ENCODE measurements around the gene TMEM52B.

Gene TMEM52B

DNA sequence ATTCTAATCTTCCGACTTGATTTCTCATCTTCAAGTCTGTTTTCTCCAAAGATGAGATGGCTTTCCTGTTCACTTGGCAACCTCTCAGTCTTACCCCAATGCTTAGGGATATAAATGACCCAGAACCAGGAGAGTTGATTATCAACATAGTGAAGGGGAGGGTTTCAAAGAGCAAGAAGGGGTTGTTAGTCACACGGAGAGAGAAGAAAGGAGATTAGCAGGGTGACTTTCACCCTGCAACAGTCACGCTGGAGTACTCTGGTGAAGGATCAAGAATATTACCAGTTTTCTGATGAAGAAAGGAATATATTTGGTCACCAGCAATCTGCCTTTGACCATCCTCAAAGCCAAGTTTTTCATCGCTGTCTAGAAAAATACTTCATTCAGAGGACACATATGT, at the start of gene TMEM52B:
Gene TMEM52B, plus strand, starts transcription at position 212 of the 400 bp plus-strand sequence. CDS start 543 bp downstream, outside the sequence.
- DNase-seq = no peak

DNA sequence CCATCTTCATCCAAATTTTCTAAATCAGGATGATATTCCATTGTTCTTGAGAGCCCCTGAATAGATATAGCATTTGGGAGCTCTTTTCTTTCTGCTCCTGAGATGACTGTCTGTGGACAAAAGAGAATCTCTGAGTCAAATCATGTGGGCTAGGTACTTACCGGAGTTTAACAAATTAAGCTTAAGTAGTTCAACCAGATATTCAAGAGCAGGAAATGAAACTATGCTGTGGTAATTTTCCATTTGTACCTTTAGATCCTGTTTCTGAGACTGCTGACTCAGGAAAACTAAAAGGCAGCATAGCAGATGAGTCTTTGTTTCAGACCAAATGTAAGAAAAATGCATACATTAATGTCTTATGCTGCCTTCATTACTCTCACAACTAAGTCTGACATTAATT, 48.8 kb upstream of the TMEM52B start, which contains the start of gene CLEC7A:
Gene CLEC7A, minus strand, starts transcription at position 158 of the 400 bp plus-strand sequence. Its CDS starts 117 bp downstream, at position 41.
- DNase-seq = peak; percentile 1

DNA sequence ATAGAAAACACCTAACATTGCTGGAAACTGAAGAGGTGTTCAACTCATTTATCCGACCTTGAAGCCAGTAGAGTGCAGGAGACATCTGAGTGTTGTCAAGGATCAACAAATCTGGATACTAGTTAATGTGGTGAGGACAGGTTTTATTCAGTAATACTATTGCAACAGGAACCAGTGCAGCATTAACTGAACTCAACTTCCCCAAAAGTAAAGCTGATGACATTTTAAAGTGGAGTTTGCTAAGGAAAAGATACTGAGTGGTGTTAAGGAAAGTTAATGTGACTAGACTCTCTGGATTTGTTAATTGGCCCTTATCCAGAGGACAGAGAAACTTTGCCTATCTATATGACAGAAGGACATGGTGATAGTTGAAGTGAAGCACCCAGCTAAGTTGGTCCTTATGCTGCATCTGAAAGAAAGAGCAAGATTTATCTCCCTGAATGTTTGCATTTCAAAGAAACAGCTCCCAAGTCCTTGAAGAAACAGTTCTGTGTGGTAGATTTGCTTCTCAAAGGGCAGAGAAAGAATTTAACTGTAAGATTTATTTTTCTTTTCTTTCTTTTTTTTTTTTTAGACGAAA, 47.6 kb upstream of the TMEM52B start:
- DNase-seq = no peak

DNA sequence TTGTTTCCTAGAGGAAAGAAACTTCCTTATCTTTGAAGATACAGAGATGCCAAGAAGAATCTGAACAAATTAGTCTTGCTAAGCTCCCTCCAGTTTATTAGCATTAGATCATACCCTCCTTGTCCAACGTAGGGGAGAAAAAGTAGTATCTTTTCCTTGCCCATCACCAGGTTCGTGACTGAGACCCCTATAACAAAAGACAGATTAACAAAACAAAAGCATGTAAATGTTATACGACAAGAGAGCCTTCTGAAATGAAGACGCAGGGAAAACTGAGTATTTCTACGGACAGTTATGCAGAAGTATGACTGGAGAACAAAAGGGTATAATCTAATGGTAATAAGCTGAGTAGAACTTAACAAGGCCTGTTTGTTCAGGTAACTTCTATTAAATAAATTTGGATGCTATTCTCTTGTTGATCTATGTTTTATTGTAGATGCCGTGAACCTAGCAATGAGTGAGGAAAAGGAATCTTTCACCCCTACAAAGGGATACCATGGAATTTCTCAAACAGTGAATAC, 45.9 kb upstream of the TMEM52B start:
- no peak for DNase-seq

DNA sequence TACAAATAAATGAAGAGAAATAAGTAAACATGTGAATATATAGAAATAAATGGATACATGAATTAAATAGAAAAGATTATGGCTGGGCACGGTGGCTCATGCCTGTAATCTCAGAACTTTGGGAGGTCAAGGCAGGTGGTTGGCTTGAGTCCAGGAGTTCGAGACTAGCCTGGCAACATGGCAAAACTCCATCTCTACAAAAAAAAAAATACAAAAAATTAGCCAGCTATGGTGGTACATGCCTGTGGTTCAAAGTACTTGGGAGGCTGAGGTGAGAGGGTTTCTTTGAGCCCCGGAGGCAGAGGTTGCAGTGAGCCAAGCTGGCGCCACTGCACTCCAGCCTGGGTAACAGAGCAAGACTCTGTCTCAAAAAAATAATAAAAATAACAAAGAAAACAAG, 43.7 kb upstream of the TMEM52B start:
- no peak for DNase-seq

DNA sequence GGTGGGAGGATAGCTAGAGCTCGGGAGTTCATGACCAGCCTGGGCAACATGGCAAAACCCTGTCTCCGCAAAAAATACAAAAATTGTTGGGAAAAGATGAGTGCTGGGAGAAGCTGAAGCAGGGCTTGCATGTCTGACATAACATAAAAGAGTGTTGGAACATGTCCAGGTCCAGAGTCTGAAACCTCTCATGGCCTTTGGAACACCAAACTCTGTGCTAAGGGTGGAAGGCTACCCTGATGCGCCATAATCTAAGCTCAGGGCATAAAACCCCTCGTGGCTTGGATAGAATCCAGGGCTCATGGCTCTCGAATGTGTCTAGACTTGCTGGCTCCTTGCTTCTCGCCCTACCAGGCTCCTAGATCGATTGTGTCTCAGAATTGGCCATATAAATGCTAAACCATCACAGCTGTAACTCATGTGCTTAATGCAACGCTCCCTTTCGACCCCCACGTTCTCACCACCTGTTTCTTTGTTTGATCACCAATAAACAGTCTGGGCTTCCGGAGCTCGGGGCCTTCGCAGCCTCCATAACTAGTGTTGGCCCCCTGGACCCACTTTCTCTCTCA, 42.1 kb upstream of the TMEM52B start:
- DNase-seq = peak; percentile 6

DNA sequence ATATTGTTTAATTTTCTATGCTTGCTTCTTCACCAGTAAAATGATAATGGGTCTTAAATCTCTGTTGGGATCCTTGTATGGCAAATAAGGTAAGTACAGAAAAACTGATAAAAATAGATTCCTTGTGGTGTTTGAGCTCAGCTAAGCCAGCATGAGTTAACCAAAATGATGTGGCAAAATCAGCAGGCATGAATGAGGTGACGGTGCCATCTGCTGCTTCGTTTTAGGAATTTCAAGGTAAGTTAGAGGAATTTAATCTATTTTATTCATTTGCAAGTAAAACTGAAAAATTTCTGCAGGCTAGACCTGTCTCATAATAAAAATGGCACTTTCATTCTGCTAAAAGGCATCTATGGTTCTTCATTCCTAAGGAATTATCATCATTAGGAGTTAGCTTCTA, 38.8 kb upstream of the TMEM52B start:
- peak; percentile 8 for DNase-seq

DNA sequence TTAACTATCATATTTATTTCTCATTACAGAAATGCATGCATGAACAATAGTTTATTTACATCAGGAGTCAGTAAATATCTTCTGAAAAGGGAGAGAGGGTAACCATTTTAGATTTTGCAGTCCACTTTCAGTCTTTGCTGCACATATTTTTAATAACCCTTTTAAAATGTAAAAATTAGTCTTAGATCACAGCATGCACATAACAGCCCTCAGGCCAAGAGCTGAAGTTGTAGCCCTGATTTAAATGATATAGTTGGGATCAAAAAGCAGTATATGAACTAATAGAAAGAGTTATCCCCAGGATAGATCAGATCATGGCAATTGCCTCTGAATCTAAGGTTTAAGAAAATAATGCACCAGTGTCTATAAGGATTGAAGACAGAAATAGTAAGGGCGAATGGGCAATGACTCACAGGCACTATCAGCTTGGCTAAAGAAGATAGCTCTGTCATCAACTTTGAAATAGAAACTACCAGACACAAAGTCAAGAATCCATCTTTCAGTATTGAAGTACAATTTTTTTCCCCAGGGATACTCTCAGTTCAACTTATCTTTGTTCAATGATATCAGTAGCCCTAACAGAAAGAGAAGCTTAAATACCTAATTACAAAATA, 35.7 kb upstream of the TMEM52B start:
- DNase-seq = no peak

DNA sequence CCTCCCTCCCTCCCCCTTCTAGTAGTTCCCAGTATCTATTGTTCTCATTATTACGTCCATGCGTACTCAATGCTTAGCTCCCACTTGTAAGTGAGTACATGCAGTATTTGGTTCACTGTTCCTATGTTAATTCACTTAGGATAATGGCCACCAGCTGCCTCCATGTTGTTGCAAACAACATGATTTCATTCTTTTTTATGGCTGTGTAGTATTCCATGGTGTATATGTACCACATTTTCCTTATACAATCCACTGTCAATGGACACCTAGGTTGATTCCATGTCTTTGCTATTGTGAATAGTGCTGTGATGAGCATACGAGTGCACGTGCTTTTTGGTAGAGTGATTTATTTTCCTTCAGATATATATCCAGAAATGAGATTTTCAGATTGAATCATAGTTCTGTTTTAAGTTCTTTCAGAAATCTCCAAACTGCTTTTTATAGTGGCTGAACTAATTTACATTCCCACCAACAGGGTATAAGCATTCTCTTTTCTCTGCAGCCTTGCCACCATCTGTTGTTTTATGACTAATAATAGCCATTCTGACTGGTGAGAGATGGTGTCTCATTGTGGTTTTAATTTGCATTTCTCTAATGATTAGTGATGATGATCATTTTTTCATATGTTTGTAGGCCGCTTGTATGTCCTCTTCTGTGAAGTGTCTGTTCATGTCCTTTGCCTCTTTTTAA, 31.0 kb upstream of the TMEM52B start:
- DNase-seq = no peak

DNA sequence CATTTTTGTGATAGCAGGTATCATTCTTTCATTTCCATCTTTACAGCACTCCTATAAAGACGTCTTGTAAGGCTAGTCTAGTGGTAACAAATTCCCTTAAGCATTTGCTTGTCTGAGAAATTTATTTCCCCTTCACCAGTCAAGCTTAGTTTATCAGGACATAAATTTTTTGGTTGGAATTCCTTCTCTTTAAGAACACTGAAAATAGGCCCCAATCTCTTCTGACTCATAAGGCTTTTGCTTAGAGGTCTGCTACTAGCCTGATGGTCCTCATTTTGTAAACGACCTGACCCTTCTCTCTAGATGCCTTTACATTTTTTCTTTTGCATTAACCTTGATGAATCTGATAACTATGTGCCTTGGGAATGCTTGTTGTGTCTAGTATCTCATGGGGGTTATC, 27.2 kb upstream of the TMEM52B start:
- DNase-seq = no peak

DNA sequence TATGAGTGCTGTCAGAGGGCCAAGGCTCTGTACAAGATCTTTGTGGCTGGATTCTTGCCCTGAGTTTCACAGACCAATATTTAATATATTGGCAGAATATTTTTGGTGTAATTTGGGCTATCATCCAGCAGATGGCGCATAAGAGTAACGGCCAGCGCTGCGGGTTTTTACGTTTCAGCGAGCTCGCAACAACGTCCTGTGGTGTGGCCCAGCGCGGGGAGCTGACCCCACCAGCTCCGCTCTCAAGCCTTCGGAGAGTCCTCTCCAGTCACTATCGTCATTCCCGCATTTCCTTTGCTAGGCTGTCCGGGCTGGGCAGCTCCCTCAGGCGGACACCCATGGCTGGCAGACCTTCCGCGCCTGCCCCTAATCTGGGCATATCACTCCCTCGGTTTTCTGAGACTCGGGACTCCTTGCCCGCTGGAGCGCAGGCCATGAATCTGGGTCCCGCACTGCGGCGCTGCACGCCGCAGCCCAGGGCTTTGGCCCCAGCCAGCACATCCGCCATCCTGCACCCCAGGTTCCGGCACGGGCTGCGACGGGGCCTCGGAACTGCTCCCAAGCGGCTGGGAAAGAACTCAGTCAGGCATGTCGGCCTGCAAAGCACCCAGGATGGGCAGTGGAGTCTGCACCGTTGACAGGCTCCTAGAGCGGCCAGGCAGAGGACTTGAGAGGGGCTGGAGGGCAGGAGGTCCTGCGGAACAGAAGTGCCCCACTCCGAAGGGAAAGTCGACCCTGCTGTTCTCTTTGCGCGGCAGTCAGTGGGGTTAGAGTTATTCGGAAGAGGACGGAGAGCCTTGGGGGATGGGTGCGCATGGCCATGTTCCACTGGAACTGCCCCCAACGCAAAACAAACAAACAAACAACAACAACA, 25.3 kb upstream of the TMEM52B start:
- DNase-seq = peak; percentile 30

DNA sequence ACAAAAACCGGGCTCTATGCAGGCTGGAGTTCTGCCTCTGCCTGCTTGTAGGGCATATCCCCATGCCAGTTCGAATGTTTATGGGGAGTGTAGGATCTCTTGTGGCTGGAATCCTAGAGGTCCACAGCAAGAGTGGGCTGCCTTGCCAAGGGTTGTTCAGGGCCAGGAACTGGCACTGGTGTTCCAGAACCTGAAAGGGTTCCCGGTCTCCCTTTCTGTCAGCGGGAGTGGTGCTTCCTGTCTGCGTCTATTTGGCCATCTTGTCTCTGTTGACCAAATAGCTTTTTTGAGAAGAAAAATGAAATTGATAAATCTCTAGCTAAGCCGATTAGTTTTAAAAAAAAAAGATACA, 24.7 kb upstream of the TMEM52B start:
- no peak for DNase-seq

DNA sequence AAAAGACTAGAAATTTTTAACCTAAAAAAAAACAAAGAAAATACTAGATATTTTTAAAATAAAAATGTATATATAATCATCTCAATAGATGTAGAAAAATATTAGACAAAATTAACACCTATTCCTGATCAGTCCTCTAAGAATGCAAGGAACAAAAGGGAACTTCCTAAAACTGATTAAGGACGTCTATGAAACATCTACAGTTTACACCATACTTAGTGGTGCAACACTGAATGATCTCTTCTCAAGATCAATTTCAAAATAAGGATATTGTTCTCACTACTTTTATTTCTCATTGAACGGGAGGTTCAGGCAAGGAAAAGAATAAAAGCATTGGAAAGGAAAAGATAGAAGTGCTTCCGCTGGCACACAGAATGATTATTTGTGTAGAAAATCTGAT, 22.9 kb upstream of the TMEM52B start:
- DNase-seq = no peak

DNA sequence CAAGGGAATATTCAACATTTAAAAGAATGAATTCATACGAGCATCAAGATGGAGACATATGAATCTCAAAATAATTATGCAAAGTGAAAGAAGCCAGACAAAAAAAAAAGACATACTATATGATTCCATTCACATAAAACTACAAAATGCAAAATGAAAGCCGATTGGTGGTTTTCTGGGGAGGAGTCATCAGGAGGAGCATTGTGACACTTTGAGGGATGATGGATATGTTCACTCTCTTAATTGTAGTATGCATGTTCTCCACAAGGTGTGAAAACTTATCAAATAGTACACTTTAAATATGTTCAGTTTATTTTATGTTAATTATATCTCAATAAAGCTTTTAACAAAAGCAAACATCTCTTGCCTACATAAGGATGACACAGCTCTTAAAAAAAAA, 20.4 kb upstream of the TMEM52B start:
- DNase-seq = no peak

DNA sequence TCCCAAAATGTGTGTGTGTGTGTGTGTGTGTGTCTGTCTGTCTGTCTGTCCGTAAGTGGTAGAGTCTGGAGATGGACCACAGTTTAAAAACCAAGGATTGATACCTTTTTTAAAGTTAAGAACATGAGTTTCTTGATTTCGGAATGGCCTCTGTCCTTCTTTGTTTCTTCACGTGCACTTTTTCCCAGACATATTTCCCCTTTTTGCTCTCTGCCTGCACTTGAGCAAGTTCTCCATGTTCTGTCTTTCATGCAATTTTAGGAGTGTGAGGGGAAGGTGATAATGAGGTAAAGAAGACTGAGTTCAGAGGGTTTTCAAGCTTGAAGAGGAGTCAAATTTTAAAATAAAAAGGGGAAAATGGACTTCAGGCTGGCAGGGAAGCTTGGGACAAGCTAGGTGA, 19.6 kb upstream of the TMEM52B start:
- DNase-seq = no peak

DNA sequence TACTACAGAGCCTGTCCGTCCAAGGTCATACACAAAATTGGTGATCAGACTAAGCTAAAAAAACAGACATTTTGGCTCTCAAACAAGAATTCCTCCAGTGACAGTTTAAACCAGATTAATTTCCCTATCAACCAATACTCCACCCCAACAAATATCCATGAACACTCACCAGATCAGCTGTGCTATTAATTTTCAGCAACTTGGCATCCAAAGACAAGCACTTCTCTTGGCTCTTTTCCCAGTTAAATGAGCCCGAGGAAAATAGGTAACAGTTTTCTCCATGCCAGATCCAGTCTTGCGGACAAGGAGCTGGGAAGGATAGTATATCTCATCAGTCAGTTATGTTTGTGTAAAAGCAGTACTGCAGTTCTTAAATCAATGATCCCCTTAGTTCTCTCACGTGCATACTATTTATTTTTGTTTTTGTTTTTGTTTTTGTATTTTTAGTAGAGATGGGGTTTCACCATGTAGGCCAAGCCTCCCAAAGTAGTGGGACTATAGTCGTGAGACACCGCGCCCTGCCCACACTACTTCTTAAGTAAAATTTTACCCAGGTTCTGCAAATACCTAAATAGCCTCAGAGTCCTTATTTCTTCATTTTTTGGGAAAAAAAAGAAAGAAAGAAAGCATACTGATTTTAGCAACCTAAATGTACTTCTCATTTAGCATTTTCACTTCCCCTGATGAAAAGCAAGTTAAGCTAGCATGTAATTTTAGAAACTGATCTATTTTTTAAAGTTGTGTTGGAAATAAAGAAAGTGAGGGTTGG, 18.0 kb upstream of the TMEM52B start:
- no peak for DNase-seq

DNA sequence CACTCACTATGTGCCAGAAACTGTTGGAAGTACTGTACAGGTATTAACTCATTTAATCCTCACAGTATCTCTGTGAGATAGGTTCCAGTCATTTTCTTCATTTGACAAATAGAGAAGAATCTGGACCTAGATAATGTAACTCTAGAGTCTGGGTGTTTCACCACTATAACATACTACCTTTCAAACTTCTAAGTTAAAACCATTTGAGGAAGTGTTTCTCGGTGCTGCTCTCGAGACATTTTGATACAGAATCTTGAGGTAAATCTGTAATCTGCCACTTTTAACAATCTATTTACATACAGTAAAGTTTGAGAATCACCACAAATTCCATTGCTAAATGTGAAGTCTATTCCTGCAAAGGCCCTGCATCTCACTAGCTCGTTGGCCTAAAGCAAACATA, 15.7 kb upstream of the TMEM52B start:
- DNase-seq = no peak

DNA sequence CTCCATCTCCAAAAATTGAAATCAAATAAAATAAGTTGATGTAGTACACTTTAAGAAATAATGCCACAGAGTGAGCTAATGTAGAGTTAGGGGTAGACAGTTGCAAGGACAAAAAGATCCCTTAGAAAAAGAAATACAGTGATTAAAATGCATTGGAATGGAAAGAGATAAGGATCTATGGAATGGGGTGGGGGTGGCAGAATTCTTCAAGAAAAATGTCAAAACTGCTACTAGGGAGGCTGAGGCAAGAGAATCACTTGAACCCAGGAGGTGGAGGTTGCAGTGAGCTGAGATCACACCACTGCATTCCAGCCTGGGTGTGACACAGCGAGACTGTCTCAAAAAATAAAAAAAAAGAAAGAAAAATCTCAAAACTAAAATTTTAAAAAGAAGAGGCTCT, 13.4 kb upstream of the TMEM52B start:
- DNase-seq = no peak

DNA sequence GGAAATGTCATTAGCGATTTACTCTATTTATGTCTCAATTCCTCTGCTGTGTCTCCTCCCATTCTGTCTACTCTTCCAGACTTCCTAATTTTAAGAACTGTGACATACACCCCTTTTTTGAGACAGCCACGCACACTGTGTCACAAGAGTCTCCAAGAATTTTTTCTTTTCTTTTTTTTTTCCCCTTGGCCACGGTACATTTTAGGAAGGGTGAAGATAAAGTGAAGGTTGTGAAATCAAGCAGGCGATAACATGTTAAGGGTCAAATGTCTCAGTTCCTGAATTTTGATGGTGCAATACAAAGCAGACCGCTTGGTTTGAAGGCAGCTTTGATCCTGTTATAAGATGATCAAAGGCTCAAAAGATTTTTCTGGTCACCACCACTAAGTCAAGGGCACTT, 11.2 kb upstream of the TMEM52B start:
- no peak for DNase-seq

DNA sequence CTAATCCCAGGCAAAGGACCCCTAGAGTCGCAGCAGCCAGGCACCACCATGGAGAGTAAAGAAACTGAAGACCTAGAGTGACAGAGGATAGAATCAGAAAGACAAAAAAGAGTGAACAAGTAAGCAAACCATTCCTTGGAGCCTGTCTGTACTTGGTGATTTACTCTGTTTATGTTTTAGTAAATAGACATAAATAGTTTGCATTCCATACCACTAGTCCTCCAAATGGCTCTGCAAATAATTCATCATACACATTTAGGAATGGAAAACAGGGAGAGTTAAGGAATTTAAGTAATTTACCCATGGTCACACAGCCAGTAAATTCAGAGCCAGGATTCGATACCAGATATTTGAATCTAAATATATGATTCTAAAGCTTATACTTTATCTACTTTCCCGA, 9.7 kb upstream of the TMEM52B start:
- DNase-seq = no peak

DNA sequence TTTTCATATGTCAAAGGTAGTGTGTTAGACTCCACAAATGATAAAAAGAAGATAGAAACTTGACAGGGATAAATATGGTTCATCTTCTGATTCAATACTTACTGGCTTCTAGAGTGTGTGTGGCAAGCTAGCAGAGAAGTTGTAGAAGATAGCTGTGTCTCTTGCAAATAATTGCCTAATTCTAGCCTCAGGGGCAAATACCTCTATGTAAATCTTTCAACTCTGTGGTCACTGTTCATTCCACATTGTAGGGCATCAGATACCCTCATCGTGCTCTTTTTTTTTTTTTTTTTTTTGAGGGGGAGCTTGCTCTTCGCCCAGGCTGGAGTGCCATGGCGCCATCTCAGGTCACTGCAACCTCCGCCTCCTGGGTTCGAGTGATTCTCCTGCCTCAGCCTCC, 8.6 kb upstream of the TMEM52B start:
- DNase-seq = no peak
